GM12875 (cell line): ENCODE results near the gene PRMT5.

Source experiments
- H3K4me3 ChIP-seq: one replicate; pipeline ENCODE4 v1.5.1; 2011; ENCODE audit warnings: low read depth, low read length, control low read depth
- TF ChIP-seq, protein P1 (sequence below): IDR thresholded peaks from 2 replicates; pipeline ENCODE4 v1.5.1; 2011; ENCODE audit warnings: low read depth, mild to moderate bottlenecking, control low read depth, inconsistent platforms, low read length, moderate library complexity, borderline replicate concordance; ENCODE audit not compliant: insufficient read depth

PRMT5 gene

DNA sequence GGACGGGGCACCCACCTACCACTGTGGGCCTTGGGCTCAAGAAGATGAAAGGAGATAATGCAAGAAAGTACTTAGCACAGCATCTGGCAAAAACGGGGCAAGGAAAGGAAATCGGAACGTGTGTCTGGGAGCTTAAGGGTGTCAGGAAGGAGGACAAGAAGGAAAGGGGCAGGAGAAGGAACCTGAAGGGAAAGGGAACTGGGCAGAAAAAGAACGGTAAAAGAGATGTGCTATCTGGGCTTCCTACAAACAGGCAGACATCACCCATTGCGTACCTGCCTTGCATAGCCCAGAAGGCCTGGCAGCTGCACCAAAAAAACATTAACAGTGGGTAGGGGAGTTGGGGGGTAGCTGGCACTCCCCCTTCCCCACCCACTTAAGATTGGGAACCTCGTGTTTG is 47.1 kb downstream of the PRMT5 start:
- H3K4me3 ChIP-seq, result no peak overlapping the region

DNA sequence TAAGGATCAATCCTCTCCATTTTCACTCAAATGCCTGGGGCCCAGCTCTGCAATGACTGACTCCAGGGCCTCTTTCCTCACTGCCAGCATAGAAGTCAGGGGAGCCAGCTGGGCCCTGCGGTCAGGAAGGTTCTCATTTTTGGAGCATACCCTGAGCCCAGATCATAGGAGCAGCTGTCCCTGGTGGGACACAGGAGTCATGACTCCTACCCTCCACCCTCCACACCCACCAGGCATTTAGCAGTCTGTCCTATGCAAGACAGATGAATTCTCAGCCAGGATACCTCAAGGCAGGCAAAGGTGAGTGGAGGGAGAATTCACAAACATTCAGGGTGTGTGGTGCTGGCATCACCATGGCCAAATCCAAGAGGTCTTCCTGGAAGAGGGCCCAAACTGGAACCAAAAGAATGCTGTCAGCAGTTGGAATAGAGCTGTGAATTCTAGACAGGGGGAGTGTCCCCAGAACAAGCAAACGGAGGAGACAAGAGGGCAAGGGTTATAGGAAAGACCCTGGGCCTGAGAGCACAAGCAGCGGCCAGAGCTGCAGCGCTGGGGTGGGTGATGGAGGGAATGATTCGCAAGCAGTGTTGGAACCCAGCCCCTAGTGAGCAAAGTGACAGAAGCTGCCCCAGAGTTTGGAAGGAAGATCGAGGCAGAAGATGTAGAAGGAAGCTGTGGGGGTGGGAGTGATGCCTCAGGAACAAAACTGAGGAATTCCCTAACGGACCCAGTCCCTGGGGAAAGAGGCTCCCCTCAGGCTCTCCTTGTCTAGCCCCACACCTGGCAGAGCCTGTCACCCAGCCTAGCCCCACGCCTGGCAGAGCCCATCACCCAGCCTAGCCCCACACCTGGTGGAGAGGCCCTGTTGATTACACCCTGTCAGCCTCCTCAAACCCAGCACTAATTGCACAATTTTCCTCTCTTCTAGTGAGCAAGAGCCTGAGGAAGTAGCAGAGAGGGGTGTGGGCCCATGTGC is 50.6 kb downstream of the PRMT5 start:
- TF ChIP-seq, protein P1, sequence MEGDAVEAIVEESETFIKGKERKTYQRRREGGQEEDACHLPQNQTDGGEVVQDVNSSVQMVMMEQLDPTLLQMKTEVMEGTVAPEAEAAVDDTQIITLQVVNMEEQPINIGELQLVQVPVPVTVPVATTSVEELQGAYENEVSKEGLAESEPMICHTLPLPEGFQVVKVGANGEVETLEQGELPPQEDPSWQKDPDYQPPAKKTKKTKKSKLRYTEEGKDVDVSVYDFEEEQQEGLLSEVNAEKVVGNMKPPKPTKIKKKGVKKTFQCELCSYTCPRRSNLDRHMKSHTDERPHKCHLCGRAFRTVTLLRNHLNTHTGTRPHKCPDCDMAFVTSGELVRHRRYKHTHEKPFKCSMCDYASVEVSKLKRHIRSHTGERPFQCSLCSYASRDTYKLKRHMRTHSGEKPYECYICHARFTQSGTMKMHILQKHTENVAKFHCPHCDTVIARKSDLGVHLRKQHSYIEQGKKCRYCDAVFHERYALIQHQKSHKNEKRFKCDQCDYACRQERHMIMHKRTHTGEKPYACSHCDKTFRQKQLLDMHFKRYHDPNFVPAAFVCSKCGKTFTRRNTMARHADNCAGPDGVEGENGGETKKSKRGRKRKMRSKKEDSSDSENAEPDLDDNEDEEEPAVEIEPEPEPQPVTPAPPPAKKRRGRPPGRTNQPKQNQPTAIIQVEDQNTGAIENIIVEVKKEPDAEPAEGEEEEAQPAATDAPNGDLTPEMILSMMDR, result no peak
- no peak overlapping the region for H3K4me3 ChIP-seq

More for the DNA sequence above, 47.1 kb downstream of the PRMT5 start:
- TF ChIP-seq, protein P1, result no peak

- TF ChIP-seq, protein P1, result no peak
- H3K4me3 ChIP-seq, result no peak overlapping the region
These were observed 52.1 kb downstream of the PRMT5 start for GRCh38 chr14:22877000-22877501.

GRCh38 chr14:22875748-22876319 is 53.3 kb downstream of the PRMT5 start:
- H3K4me3 ChIP-seq, result no peak overlapping the region
- TF ChIP-seq, protein P1, result no peak

DNA sequence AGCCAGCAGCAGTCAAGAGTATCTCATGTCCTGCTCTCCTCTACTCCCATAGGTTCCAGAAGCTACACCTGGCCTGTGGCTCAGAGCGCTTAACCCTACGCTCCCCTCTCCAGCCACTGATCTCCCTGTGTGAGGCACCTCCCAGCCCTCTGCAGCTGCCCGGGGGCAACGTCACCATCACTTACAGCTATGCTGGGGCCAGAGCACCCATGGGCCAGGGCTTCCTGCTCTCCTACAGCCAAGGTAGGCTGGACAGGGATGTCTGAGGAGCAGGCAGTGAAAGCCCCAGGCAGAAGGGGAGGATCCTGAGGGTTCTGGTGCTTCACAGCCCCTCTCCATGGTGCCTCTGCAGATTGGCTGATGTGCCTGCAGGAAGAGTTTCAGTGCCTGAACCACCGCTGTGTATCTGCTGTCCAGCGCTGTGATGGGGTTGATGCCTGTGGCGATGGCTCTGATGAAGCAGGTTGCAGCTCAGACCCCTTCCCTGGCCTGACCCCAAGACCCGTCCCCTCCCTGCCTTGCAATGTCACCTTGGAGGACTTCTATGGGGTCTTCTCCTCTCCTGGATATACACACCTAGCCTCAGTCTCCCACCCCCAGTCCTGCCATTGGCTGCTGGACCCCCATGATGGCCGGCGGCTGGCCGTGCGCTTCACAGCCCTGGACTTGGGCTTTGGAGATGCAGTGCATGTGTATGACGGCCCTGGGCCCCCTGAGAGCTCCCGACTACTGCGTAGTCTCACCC is 54.0 kb downstream of the PRMT5 start:
- TF ChIP-seq, protein P1, result no peak

GRCh38 chr14:22872833-22873520 is 56.2 kb downstream of the PRMT5 start:
- TF ChIP-seq, protein P1, result no peak
- peak overlapping the region; percentile 73 for H3K4me3 ChIP-seq

More for the DNA sequence above, 54.0 kb downstream of the PRMT5 start:
- no peak overlapping the region for H3K4me3 ChIP-seq
